Activated naive CD8-positive, alpha-beta T cell (primary cell): ENCODE results near the gene TTN.

ENCODE experiments used
- H3K27ac Mint-ChIP-seq: one replicate; pipeline ENCODE4 v1.8.0; 2021; ENCODE audit warnings: mixed read lengths
- H3K27me3 Mint-ChIP-seq: one replicate; pipeline ENCODE4 v1.8.0; 2021; ENCODE audit warnings: mixed read lengths
- H3K36me3 Mint-ChIP-seq: one replicate; pipeline ENCODE4 v1.8.0; 2021; ENCODE audit warnings: mixed read lengths
- H3K4me1 Mint-ChIP-seq: one replicate; pipeline ENCODE4 v1.8.0; 2021; ENCODE audit warnings: low read depth, mixed read lengths
- H3K4me3 Mint-ChIP-seq: one replicate; pipeline ENCODE4 v1.8.0; 2021; ENCODE audit warnings: mild to moderate bottlenecking, mixed read lengths
- H3K9me3 Mint-ChIP-seq: one replicate; pipeline ENCODE4 v1.8.0; 2021; ENCODE audit warnings: low read depth, mixed read lengths

TTN gene

DNA sequence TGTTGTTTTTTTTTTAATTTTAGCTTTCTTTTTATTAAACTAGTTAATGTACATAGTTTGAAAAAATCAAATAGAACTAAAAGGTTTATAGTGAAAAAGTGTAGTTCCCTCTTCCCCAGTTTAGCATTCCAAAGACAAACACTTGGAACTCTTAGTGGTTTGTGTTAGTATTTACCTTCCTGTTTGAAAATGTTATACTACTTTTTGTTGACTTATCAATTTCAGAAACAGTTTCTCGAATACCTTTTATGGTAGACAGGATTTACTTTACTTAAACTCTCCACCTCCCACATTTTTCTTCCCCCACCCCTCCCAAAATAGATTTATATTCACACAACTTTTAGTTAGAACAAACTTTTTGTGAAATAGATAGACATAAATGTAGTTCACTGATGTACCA lies 300.3 kb downstream of the TTN start:
- Mint-ChIP-seq H3K27ac (no peak overlapping the region), H3K9me3 (no peaks in the 10 kb centered on the region), H3K4me3 (no peak overlapping the region), H3K36me3 (peaks cover 5% of the 10 kb centered on the region), H3K4me1 (no peaks in the 10 kb centered on the region), H3K27me3 (no peaks in the 10 kb centered on the region)

DNA sequence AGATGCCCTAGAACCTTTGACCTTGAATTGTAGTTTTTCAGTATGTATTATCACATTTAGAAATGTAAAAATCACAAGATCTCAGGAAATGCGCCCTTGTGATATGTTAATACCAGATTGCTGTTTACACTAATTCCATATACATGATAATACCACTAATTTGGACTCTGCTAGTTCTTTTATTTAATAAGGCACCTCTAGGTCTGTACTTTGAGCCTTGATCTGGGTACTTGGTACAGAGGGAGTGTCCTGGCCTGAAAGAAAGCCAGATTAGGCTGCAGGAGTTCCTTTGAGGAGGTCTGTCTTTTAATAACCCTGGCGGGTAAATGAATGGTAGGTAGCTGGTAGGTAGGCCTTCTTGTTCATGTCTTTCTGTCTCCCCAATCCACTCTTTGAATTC lies 300.7 kb downstream of the TTN start:
- Mint-ChIP-seq H3K4me1 (no peaks in the 10 kb centered on the region), H3K27me3 (no peaks in the 10 kb centered on the region), H3K27ac (no peak overlapping the region), H3K36me3 (peaks cover 8% of the 10 kb centered on the region), H3K9me3 (no peaks in the 10 kb centered on the region), H3K4me3 (no peak overlapping the region)

DNA sequence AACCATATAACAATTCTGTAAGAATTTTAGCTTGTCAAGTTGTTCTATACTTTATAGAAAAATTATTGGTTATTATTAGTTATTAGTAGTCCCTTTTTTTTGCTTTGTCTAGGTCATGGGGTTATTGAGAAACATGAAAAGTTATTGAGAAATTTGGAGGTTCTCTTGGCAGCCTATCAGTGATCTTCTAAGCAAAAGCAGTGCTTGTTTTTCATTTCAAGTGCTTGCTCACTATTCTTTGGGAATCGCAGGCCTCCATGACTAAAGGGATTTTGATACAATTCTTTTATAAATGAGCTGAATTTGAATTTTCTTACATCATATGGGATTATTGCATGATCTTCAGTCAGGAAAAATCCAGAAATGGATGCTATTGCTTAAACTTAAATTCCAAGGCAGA lies 301.1 kb downstream of the TTN start:
- no peak overlapping the region for H3K27ac Mint-ChIP-seq
- no peak overlapping the region for H3K4me3 Mint-ChIP-seq
- no peaks in the 10 kb centered on the region for H3K9me3 Mint-ChIP-seq
- no peaks in the 10 kb centered on the region for H3K4me1 Mint-ChIP-seq
- no peaks in the 10 kb centered on the region for H3K27me3 Mint-ChIP-seq
- peaks cover 8% of the 10 kb centered on the region for H3K36me3 Mint-ChIP-seq

DNA sequence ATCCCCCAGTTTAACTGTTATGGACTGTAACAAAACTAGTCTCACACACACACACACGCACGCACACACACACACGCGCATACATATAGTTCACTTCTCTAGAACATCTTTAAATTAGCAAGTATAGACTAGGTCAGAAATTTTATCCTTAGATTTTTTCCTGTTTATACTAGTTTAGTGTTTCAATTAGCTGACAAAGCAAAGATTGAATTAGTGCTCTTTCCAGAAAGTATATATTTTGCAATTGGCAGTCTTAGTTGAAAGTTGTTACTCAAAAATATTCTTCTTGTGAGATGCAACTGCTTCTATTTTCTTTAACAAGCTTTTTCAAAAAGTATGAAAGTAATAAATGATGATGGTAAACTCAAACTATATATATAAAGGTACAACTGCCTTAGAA lies 304.5 kb downstream of the TTN start:
- H3K4me3 Mint-ChIP-seq, result no peak overlapping the region
- H3K27ac Mint-ChIP-seq, result no peak overlapping the region
- H3K4me1 Mint-ChIP-seq, result no peaks in the 10 kb centered on the region
- no peaks in the 10 kb centered on the region for H3K9me3 Mint-ChIP-seq
- no peaks in the 10 kb centered on the region for H3K27me3 Mint-ChIP-seq
- H3K36me3 Mint-ChIP-seq, result peaks cover 13% of the 10 kb centered on the region

DNA sequence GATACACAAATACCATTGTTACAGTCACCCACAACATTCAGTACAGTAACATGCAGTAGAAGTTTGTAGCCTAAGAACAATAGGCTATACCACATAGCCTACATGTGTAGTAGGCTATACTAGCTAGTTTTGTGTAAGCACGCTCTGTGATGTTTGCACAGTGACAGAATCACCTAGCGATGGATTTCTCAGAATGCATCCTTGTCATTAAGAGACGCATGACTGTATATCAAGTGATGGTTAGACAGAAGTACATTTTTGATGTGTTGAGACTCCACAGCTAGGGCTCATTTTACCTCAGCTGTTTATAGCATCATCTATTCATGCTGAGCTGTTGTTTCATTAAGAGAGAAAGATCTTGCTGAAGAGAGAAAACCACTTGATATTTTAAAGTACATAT lies 307.6 kb downstream of the TTN start:
- Mint-ChIP-seq H3K36me3 (peaks cover 18% of the 10 kb centered on the region), H3K27me3 (no peaks in the 10 kb centered on the region), H3K27ac (no peak overlapping the region), H3K9me3 (no peaks in the 10 kb centered on the region), H3K4me3 (no peak overlapping the region), H3K4me1 (no peaks in the 10 kb centered on the region)

DNA sequence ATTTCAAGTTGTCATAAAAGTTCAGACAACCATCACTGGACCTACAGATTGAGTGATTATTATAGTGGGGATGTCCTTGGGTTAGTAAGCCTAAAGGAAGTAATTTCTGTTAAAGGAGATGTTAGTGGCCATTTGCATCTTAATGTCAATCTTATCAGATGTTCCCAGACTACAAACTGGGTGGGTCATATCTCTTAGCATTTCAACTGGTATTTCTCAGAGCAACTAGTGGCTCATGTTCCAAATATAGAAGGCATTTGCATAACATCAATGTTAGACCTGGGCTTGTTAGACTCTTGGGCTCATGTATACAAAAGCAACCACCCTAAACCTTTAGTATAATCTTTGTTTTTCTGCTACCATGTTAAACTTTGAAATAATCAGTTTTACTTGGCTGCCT lies 309.1 kb downstream of the TTN start:
- Mint-ChIP-seq H3K4me3 (no peak overlapping the region), H3K27me3 (no peaks in the 10 kb centered on the region), H3K9me3 (no peaks in the 10 kb centered on the region), H3K36me3 (peaks cover 17% of the 10 kb centered on the region), H3K4me1 (no peaks in the 10 kb centered on the region), H3K27ac (no peak overlapping the region)

DNA sequence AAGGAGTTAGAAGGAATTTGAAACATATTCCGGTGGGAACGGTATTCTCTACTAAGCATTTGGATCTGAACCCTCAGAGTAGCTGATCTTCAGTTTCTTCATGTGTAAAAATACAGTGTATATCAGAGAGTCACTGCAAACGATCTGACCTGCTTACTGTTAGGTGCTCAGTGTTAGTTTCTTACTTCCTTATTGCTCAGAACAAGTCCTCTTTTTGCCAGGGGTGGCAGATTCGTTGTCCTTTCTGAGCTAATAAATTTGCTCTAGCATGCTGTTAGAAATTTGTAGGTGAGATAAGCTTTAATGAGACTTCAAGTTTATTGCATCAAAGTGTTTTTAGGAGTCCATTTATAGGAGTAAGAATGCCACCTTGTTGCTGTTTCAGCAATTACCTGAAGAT lies 311.2 kb downstream of the TTN start:
- Mint-ChIP-seq H3K27ac (no peak overlapping the region), H3K4me1 (no peaks in the 10 kb centered on the region), H3K9me3 (no peaks in the 10 kb centered on the region), H3K27me3 (no peaks in the 10 kb centered on the region), H3K4me3 (no peak overlapping the region), H3K36me3 (peaks cover 12% of the 10 kb centered on the region)

DNA sequence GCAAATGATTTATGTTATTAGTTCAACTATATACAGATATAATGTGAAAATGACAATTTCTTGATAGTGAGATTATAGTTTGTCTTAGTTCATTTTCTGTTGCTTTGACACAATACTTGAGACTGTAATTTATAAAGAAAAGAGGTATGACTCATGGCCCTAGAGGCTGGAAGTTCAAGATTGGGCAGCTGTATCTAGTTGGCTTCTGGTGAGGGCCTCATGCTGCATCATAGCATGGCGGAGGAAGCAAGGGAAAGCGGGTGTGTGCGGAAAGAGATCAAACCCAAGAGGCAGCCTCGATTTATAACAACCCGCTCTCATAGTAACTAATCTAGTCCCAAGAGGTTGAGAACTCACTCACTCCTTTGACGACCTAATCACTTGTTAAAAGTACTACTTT lies 315.6 kb downstream of the TTN start:
- Mint-ChIP-seq H3K36me3 (peaks cover 23% of the 10 kb centered on the region), H3K27ac (no peak overlapping the region), H3K9me3 (no peaks in the 10 kb centered on the region), H3K4me3 (no peak overlapping the region), H3K4me1 (peaks cover 13% of the 10 kb centered on the region), H3K27me3 (no peaks in the 10 kb centered on the region)

DNA sequence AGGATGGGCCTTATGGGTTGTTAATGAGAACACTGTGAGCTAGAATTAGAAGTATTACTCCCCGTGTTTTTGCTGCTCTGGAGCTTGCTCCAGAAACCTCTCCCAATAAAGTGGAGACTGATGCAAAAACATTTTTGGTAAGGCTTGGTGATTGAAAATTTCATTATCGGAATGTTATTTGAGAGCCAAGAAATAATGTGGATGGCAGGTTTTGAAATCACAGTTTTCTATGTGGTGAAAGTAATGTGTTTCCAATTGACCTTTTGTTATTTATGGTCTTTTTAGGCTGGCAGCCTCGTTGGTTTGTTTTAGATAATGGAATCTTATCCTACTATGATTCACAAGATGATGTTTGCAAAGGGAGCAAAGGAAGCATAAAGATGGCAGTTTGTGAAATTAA lies 321.9 kb downstream of the TTN start:
- Mint-ChIP-seq H3K9me3 (no peaks in the 10 kb centered on the region), H3K36me3 (peaks cover 19% of the 10 kb centered on the region), H3K27me3 (no peaks in the 10 kb centered on the region), H3K4me3 (no peak overlapping the region), H3K4me1 (peaks cover 53% of the 10 kb centered on the region), H3K27ac (no peak overlapping the region)

DNA sequence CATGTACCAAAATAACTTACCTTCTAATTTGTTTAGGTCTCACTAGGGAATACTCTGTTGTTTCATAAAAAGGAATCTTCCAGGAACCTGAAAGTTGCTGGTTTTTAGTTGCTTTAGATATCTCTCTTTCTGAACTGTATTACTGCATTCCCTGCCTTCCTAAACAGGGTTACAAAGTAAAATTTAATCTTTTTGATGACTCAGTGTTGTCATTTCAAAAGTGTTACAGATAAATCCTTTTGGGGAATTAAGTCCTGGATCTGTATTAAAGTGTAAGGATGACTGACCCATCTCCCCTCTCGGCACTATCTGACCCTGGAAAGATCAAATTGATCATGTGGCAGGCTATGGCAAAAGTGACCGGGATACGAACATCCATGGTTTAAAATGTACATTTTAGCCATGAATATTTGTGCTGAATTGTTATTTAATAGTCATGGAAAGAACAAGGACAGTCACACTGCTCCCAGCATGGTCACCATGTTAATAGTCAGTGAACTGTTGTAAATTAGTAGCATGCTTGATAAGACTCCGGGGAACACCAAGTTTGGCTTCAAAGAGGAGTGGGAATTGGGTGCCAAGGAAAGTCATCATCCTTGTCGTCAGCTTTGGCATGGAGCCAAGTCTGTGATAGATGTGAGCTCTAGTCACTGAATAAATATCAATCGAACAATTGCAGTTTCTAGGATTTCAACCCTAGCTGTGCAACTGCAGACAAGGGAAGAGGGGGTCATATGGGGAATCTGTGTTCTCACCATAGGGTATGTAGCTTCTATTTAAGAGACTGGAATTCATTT lies 322.8 kb downstream of the TTN start:
- no peaks in the 10 kb centered on the region for H3K9me3 Mint-ChIP-seq
- no peak overlapping the region for H3K4me3 Mint-ChIP-seq
- H3K36me3 Mint-ChIP-seq, result peaks cover 15% of the 10 kb centered on the region
- H3K27me3 Mint-ChIP-seq, result no peaks in the 10 kb centered on the region
- peaks cover 57% of the 10 kb centered on the region for H3K4me1 Mint-ChIP-seq
- no peak overlapping the region for H3K27ac Mint-ChIP-seq

DNA sequence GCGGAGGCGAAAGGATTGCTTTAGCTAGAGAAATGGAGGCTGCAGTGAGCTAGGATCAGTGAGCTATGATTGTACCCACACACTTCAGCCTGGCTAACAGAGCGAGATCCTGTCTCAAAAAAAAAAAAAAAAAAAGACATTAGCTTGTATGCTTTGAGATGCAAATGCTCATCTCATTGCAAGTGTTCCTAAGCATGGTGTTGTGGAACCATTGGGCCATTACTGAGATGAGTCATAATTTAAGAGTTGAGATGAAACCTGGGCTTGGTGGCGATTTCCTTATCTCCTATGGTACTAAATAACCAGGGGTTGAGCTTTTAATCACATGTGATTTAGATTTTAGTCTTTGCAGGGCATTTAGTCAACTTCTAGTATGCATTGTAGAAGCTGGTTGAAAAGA lies 324.8 kb downstream of the TTN start:
- H3K4me1 Mint-ChIP-seq, result peaks cover 61% of the 10 kb centered on the region
- H3K9me3 Mint-ChIP-seq, result no peaks in the 10 kb centered on the region
- H3K4me3 Mint-ChIP-seq, result peak overlapping the region; percentile 96
- H3K27me3 Mint-ChIP-seq, result no peaks in the 10 kb centered on the region
- no peak overlapping the region for H3K27ac Mint-ChIP-seq
- H3K36me3 Mint-ChIP-seq, result peaks cover 9% of the 10 kb centered on the region

DNA sequence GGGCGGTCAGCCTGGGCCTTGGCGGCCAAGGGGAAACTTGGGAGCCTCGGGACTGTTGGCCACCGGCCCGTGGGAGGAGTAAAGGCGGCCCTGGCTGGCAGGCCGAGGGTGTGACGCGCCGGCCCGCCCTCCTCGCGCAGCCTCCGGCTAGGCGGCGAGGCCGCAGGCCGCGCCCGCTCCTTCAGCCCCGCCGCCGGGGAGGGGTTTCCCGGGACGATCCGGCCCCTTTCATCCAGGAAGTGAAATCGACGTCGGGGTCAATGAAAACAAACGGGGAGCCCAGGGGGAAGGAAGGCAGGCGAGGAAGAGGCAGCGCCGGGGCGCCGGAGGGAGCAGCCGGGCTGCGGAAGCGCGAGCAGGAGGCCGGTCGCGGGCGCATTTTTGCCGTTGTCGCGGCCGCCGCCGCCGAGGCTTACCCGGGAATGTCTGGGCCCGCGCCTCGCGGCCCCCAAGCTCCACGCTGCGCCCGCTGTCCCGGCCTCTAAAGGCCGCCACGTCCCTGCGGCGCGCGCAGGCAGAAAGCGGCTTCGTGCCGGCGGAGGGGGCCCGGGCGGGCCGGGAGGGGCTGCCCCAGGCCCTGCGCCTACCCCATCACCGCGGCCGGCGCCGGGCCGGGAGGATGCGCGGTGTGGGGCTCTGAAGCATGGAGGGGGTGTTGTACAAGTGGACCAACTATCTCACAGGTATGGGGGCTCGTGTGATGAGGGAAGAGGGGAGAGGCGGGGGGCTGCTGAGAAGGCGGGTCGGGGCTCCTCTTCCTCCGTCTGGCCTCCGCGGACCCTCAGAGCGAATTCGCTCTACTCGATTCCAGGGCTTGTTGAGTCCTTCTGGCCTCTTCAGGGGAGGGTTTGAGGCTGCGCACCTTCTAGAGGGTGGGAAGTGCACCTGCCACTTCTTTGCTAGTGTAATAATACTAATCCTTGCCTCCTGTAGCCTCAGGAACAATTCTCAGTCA lies 326.7 kb downstream of the TTN start, which contains the start of gene PLEKHA3:
TSS of gene PLEKHA3 (plus strand) at position 231 of the 955 bp plus-strand sequence. CDS start at position 644, 413 bp downstream.
- Mint-ChIP-seq H3K27ac (peak within 1 kb of the TSS; percentile 96), H3K4me1 (peaks cover 64% of the 10 kb centered on the region), H3K27me3 (no peaks in the 10 kb centered on the region), H3K36me3 (peaks cover 2% of the 10 kb centered on the region), H3K4me3 (peak within 1 kb of the TSS; percentile 98), H3K9me3 (no peaks in the 10 kb centered on the region)

DNA sequence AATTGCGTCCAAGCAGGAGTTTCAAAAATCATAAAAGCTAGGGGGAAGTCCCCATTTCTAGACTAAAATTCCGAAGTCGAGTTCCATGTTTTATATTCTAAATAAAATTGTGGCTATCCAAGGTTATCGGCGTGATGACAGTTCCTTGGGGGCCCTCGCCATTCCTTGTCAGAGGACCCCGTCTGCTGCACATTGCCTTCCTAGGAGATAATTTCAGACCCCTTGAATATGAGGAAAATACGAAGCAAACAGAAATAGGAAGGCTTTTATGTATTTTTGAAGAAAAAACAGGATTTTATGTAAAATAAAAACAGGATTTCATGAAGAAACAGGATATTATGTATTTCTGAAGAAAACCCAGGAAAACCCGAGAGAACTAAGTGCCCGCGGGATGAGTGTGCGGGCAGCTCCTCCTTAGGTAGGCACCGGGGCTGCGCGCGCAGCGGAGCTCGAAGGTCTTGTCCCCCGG lies 327.4 kb downstream of the TTN start:
- no peaks in the 10 kb centered on the region for H3K27me3 Mint-ChIP-seq
- no peaks in the 10 kb centered on the region for H3K36me3 Mint-ChIP-seq
- H3K9me3 Mint-ChIP-seq, result no peaks in the 10 kb centered on the region
- H3K27ac Mint-ChIP-seq, result peak overlapping the region; percentile 96
- H3K4me3 Mint-ChIP-seq, result peak overlapping the region; percentile 98
- peaks cover 61% of the 10 kb centered on the region for H3K4me1 Mint-ChIP-seq

DNA sequence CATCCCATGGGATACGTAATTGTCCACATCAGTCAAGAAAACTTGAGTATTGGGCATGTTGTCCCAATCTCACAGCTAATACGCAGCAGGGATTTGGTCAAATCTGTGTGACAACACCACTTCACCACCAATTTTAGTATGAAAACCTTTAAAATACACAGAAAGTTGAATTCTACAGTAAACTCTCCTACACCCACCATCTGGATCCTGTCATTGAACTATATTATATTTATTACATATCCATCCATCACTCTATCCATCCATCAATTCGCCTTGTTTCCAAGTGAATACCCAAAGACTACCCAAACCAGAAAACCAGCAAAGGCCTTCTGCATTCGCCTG lies 328.0 kb downstream of the TTN start:
- Mint-ChIP-seq H3K27ac (peak overlapping the region; percentile 96), H3K36me3 (no peaks in the 10 kb centered on the region), H3K4me3 (peak overlapping the region; percentile 98), H3K4me1 (peaks cover 56% of the 10 kb centered on the region), H3K27me3 (no peaks in the 10 kb centered on the region), H3K9me3 (no peaks in the 10 kb centered on the region)
